GM19351 (cell line): ENCODE results near the gene AMN1.
A peak's percentile ranks its signal among the peaks of the same experiment; 100 is the strongest.
"Not testable (repeated sequence)": the region's sequence is repeated elsewhere in the genome, so short reads cannot be mapped to it uniquely, and the experiment has no call there.

Source experiments
- ATAC-seq: cut with Tn5 transposase; IDR thresholded peaks from one replicate; pipeline ENCODE4 v1.9.1; 2021; ENCODE audit warnings: mild to moderate bottlenecking, moderate library complexity; ENCODE audit not compliant: unreplicated experiment

Gene AMN1

DNA sequence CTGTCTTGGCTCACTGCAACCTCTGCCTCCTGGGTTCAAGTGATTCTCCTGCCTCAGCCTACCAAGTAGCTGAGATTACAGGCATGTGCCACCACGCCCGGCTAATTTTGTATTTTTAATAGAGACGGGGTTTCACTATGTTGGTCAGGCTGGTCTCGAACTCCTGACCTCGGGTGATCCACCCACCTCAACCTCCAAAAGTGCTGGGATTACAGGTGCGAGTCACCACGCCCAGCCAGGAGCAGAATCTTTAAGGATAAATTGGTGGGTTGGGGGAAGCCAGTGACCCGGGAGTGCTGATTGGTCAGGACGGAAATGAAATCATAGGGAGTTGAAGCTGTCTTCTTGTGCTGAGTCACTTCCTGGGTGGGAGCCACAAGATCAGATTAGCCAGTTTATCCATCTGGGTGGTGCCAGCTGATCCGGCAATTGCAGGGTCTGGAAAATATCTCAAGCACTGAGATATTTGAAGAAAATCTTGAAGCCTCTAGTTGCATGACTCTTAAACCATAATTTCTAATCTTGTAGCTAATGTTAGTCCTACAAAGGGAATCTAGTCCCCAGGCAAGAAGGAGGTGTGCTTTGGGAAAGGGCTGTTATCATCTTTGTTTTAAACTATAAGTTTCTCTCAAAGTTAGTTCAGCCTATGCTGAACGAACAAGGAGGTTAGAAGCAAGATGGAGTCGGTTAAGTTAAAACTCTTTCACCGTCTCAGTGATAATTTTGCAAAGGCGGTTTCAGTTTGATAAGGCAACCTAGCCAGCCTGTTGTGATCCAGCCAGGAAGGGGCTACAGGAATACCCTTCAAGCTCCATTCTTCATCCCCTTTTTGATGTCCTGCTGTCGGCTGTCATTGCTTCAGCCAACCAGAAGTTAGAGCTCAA is 5.0 kb upstream of the AMN1 start:
- ATAC-seq: not testable (repeated sequence)

DNA sequence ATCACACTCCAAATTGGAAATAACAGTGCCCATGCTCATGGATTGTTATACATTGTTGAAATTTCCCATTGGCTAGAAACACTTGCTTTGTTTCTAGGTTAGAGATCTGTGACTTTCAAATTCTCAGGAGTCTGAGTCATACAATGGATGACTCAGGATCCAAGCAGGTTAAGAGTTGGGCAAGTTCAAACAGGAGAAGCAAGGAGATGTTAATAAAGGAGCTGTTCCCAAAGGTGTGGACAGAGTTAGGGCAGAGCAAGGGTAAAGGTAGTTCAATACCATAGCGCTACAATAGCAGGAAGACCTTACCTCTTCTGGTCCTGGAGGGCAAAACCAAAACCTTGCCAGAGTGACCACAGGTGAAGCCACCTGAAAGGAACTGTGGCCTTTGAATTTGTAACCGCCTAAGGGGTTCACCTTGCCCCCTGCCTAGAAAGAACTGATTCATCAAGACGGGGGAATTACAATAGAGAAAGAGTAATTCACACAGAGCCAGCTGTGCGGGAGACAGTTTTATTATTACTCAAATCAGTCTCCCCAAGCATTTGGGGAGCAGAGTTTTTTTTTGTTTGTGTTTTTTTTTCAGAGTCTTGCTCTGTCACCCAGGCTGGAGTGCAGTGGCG is 4.2 kb upstream of the AMN1 start:
- ATAC-seq: no peak

DNA sequence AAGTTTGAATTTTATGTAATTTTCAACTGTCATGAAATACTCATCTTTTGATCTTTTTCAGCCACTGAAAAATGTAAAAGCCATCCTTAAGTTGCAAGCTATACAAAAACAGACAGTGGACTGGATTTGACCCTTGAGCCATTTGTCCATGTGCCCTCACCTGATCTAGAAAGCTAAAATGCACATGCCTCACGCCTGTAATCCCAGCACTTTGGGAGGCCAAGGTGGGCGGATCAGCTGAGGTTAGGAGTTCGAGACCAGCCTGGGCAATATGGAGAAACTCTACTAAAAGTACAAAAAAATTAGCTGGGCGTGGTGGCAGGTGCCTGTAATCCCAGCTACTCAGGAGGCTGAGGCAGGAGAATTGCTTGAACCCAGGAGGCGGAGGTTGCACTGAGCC is 2.4 kb upstream of the AMN1 start:
- ATAC-seq: not testable (repeated sequence)

DNA sequence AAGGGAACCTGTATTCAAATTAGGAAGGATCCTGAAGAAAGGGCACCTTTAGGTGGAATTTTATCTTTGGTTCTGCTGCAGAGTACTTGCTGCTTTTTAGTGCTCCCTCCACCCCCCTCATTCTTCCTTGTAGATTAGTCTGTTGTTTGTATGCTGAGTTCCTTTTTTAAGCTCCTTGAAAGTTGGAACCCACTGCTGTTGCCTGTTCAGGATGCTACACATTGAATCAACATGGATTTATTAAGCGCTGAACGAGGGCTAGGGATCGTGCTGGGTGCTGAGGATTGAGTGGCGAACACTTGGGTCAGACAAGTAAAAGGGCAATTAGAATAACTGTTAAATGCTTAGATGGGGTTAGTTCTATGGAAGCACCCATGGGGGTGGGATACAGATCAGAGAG is 884 bp upstream of the AMN1 start:
- ATAC-seq: no peak

DNA sequence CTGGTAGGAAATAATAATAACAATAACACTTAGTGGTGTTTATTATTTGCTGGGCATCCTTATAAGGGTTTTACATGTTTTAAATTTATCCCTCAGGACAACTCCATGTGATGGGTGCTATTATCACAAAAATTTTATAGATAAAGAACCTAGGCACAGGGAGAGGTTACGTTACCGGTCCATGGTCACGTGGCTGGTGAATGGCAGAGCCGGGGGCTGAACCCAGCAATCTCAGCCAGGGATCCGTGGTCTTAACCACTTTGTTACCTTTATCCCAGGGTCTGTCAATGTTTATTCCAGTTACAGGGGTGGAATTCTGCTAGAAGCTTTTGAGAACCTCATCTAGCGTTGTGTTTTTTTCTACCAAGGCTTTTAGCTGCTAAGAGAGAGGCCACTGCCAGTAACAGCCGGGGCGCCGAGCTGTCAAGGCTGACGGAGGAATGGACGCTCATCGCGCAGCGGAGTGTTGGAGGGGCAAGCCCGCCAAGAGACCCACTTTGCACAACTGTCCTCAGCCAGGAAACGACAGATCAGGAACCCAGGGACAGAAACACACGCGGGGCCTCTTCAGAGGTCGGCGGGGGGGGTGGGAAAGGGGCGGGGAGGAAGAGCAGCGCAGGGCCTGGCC is 418 bp downstream of the AMN1 start:
- no peak for ATAC-seq

DNA sequence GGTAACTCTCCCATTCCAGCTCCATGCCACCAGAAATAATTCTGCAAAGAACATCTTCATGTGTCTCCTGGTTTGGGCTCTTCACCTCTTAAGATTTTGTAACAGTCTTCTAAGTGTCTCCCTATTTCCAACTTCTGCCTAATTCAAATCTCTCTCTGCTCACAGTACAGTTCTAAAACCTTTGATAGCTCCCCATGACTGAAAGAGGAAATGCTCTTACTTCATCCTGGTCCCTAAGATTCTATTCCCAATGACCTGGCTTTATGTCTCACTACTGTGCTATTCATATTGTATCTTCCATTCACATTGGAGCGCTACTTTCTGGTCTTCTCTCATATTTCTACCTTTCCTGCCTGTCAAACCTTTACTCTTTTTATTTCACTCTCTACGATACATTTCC is 1.6 kb downstream of the AMN1 start:
- ATAC-seq: no peak

DNA sequence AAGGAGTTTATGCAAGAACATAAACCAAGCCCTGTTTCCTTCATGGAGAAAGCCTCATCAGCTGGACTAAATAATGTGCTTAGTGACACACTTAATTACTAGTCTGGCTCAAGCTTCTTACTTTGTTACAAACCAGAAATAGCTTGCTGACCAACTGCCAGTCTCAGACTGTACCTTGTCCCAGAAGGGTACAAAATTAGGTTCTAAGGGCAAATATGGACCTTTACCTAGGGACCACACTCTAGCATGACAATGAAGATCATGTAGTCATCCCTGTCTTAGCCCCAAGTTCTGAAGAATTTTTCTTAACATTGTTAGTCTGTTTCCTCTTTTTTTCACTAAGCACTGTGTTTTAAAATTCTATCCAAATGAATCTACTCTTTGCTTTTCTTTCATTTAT is 2.2 kb downstream of the AMN1 start:
- no peak for ATAC-seq

DNA sequence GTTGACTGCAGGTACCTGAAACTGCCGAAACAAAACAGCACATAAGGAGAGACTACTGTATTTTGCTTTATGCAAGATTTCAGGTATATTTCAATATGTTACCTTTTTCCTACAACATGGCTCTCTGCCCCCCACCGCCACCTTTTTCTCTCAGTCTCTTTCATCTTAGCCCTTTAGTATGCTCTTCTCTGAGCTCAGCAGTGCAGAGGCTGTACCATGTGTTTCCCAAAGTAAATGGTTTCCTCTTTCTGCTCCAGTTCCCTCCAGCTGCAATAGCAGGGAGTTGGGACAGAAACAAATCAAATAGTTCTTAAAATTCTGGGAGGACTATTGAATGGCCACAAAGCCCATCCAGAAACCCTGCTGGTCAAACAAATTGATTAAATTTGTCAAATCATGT is 4.3 kb downstream of the AMN1 start:
- ATAC-seq: no peak

DNA sequence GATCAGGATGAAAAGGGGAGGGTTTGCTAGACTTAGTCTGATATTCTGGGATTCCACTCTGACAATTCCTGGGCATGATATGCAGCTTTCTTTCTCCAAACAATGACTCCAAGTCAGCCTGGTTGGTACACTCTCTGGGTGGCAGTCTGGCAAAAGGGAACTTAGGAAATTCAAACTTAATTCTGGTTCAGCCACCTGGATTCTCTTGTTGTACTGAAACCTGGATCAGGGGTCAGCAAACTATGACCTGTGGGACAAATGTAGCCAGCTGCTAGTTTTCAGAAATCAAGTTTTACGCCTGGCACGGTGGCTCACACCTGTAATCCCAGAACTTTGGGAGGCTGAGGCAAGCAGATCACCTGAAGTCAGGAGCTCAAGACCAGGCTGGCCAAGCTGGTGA is 6.2 kb downstream of the AMN1 start:
- no peak for ATAC-seq

DNA sequence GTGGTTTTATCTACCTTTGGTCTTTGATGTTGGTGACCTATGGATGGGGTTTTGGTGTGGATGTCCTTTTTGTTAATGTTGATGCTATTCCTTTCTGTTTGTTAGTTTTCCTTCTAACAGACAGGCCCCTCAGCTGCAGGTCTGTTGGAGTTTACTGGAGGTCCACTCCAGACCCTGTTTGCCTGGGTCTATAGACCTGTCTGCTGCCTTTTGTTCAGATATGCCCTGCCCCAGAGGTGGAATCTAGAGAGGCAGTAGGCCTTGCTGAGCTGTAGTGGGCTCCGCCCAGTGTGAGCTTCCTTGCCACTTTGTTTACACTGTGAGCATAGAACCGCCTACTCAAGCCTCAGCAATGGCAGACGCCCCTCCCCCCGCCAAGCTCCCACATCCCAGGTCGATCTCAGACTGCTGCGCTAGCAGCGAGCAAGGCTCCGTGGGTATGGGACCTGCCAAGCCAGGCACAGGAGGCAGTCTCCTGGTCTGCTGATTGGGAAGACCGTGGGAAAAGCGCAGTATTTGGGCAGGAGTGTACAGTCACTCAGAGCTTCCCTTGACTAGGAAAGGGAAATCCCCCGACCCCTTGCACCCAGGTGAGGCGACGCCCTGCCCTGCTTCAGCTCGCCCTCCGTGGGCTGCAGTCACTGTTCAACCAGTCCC is 10.2 kb downstream of the AMN1 start:
- not testable (repeated sequence) for ATAC-seq

DNA sequence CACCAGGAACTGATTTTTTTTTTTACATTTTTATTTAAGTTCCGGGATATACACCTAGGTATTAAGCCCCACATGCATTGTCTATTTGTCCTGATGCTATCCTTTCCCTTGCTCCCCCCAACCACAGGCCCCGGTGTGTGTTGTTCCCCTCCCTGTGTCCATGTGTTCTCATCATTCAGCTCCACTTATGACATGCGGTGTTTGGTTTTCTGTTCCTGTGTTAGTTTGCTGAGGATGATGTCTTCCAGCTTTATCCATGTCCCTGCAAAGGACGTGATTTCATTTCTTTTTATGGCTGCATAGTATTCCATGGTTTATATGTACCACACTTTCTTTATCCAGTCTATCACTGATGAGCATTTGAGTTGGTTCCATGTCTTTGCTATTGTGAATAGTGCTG is 11.8 kb downstream of the AMN1 start:
- ATAC-seq: not testable (repeated sequence)

DNA sequence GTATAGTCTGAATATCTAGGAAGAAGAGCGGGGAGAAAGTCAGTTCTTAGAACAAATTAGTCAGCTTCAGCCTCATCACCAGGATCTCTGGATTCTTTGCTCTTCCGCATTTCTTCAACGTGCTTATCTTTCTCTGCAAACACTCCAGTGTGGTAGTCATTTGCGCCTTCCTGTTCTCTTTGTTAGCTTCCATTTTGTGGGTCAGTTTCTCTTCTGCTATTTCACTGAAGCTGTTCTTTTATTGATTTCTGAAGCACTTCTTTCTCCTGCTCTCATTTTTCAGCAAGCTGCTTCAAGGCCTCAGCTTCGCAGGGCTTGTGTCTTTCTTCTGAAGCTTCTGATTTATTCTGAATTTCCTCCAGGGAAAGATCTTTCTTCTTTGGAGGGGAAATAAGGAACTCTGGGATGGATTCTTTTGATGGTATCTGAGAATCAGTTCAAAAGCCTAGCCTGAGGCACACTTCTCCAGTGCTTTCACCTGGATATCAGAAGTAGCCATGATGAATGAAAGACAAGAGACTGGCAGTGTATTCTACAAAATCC is 13.5 kb downstream of the AMN1 start:
- ATAC-seq: peak; percentile 88

DNA sequence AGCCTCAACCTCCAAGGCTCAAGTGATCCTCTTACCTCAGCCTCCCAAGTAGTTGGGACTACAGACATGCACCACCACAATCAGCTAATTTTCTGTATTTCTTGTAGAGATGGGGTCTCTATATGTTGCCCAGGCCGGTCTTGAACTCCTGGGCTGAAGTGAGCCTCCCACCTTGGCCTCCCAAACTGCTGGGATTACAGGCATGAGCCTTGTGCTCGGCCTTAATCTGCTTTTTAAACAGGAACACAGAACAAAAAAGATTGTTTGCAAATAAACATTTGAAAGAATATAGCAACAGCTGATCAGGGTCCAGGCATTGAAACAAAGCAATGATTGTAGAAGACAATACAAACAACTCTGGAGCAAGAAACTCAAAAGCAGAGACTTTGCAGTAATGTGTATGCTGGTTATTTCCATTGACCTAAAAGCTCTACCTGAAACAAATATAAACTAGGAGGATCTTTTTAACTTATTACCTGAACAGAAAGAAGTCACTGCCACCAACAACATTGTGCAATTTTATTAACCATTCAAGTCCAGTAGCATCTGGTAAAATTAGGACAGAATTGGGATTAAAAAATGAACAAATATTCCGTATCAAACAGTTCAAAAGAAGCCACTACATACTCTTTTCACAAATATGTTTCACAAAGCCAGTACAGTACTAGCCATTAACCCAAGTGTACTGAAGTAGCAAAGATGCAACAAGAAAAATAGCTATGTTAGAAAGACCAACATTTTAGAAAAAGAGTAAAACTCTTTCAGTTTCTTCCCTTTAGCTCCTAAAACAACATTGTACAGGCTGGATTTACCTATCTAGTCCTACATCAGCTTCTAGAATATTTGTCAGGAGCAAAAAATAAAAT is 14.2 kb downstream of the AMN1 start:
- peak; percentile 32 for ATAC-seq

DNA sequence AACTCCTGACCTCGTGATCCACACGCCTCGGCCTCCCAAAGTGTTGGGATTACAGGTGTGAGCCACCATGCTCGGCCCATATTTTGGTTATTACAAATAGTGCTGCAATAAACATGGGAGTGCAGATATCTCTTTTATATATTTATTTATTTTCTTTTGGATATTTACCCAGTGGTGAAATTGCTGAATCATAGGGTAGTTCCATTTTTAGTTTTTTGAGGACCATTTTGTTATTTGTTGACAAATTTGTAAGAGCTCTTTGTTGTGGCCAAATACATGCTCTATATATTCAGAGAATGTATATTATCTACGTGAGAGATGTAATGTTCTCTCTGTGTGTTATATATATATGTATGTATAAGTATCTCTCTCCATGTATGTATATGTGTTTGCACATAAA is 15.9 kb downstream of the AMN1 start:
- ATAC-seq: no peak

DNA sequence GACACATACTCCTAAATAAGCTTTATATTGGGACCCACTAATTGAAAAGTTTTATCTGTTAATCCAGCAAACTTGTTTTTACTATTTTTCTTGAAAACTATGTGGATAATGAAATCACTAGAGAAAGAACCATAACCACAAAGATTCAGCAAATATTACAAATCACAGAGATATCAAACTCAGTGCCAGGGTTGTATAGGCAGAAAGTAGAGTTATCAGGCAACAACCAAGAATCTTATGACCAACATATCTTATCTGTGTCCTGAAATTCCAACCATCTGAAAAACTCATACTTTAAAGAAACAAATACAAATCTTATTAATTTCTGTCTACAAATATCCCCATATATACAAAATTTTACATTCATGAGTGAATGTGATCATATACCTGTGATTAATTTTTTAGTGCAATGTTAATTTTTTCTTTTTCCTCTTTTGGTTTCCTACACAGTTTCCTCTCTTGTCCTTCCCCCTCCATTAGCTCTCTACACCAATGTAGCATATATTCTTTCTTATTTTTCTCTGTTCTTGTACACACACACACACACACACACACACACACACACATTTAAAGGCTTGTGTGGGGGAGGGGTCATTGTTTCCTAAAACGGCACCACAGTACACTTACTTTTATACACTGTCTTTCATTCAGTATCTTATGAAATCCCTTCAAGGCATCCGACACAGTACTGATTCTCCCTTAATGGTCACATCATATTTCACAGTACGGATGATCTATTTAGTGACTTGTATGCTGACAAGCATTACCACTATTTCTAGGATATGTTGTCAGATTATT is 18.6 kb downstream of the AMN1 start:
- no peak for ATAC-seq

DNA sequence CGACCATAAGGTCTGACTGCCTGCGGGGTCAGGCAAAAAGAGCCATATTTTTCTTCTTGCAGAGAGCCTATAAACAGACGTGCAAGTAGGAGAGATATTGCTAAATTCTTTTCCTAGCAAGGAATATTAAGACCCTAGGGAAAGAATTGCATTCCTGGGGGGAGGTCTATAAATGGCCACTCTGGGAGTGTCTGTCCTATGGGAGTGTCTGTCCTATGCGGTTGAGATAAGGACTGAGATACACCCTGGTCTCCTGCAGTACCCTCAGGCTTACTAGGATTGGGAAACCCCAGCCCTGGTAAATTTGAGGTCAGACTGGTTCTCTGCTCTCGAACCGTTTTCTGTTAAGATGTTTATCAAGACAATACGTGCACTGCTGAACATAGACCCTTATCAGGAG is 20.7 kb downstream of the AMN1 start:
- ATAC-seq: not testable (repeated sequence)

DNA sequence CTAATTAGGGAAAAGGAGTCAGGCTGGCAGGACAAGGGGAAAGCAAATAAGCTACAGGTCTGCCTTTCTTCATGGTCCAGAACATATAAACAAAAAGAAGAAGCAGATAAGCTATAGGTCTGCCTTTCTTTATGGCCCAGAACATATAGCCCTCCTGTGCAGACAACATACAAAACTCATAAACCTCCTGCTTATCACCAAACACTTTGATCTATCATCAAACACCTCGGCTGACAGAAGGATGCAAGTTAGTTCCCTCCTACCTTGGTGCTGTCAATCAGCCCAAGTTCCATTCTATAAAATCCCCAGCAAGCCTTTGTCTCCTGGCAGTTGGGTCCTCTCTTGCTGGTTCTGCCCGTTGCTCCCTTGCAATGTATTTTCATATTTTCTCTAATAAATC is 23.2 kb downstream of the AMN1 start:
- ATAC-seq: no peak

DNA sequence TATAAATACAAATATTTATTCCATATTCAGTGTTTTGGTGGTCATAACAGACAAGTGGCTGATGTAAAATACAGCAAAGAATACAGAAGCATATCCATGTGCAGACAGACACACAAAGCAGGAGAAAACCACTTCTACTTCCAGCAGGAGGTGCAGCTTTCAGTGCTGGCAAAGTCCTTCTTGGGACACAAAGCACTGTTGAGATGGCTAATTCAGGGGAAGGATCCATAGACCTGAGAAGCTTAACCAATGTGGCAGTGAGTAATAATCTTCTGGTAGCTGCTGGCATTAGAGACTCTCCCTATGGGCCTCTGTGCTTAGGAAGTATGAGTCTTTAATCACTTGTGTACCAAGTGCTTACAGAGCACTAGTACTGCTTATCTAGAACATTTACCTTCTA is 26.8 kb downstream of the AMN1 start:
- ATAC-seq: no peak

DNA sequence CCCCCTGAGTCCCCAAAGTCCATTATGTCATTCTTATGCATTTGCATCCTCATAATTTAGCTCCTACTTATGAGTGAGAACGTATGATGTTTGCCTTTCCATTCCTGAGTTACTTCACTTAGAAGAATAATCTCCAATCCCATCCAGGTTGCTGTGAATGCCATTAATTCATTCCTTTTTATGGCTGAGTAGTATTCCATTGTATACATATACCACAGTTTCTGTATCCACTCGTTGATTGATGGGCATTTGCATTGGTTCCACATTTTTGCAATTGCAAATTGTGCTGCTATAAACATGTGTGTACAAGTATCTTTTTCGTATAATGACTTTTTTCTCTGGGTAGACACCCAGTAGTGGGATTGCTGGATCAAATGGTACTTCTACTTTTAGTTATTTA is 38.9 kb downstream of the AMN1 start:
- ATAC-seq: not testable (repeated sequence)
